Caco-2 (cell line): ENCODE results near the gene ZMYND12. TPM values are rescaled to one million over a fixed set of nuclear protein-coding genes. Genes with fewer than 3 reads are reported as not detected.

Source experiments
- BruUV-seq: library from RNA; stranded (reverse); fragments of 400-500 nt; replicated peaks from 2 replicates; lab custom pipeline; 2021; lab: Mats Ljungman, UMichigan
- CTCF ChIA-PET: fragments of 300-600 bp; sonication (Branson Sonifier 250); formaldehyde crosslinking; loops from one replicate; lab custom pipeline; 2022; ENCODE audit warnings: antibody characterized with exemption; lab: Charles Lee
- POLR2A ChIA-PET: fragments of 300-600 bp; sonication (Branson Sonifier 250); formaldehyde crosslinking; loops from one replicate; lab custom pipeline; 2022; ENCODE audit warnings: antibody characterized with exemption; lab: Charles Lee
- DNase-seq, 2 experiments: peaks; one replicate each; pipeline versions ENCODE4 v3.0.0 to v3.0.0-alpha.2; 2020 to 2022
- H3K27me3 ChIP-seq: replicated peaks from 2 replicates; pipeline ENCODE4 v1.6.0; 2011; ENCODE audit warnings: low read length; ENCODE audit not compliant: control insufficient read depth, insufficient read depth
- H3K36me3 ChIP-seq: 2 replicates; pipeline ENCODE4 v1.5.1; 2011; ENCODE audit warnings: low read length; ENCODE audit not compliant: control insufficient read depth, insufficient read depth
- H3K4me1 ChIP-seq: fragments of 250-450 bp; sonication (Bioruptor Pico); 2 replicates; pipeline ENCODE4 v1.5.1; 2020; ENCODE audit warnings: mild to moderate bottlenecking
- H3K4me3 ChIP-seq: 2 replicates; pipeline ENCODE4 v1.5.1; 2011; ENCODE audit warnings: low read depth, mild to moderate bottlenecking, control low read depth, low read length
- H3K9me3 ChIP-seq: fragments of 250-450 bp; sonication (Bioruptor Pico); 2 replicates; pipeline ENCODE4 v1.5.1; 2020; ENCODE audit warnings: mild to moderate bottlenecking, moderate library complexity
- H3K27ac Mint-ChIP-seq: one replicate; pipeline ENCODE4 v1.8.0; 2022; ENCODE audit warnings: mixed read lengths; ENCODE audit not compliant: unreplicated experiment
- H3K27me3 Mint-ChIP-seq: one replicate; pipeline ENCODE4 v1.8.0; 2022; ENCODE audit warnings: mixed read lengths; ENCODE audit not compliant: insufficient read depth, unreplicated experiment
- H3K36me3 Mint-ChIP-seq: one replicate; pipeline ENCODE4 v1.8.0; 2022; ENCODE audit warnings: mild to moderate bottlenecking, mixed read lengths; ENCODE audit not compliant: insufficient read depth, unreplicated experiment
- H3K4me1 Mint-ChIP-seq: one replicate; pipeline ENCODE4 v1.8.0; 2022; ENCODE audit warnings: low read depth, mixed read lengths; ENCODE audit not compliant: unreplicated experiment
- H3K4me3 Mint-ChIP-seq: one replicate; pipeline ENCODE4 v1.8.0; 2022; ENCODE audit warnings: mild to moderate bottlenecking, moderate library complexity, mixed read lengths; ENCODE audit not compliant: unreplicated experiment
- H3K9me3 Mint-ChIP-seq: one replicate; pipeline ENCODE4 v1.8.0; 2022; ENCODE audit warnings: mixed read lengths; ENCODE audit not compliant: unreplicated experiment
- CTCF ChIP-seq, 2 experiments: fragments of 200-600 bp in 1 of 2; IDR thresholded peaks; 1 replicate in 1 of 2; 2 replicates in 1 of 2; pipeline versions ENCODE4 v1.5.1 to v1.8.0; 2011 to 2022; ENCODE audit warnings: antibody characterized with exemption in 1 of 2, control low read depth in 1 of 2, inconsistent platforms in 1 of 2, low read depth in 1 of 2, low read length in 1 of 2, mild to moderate bottlenecking in 1 of 2, moderate library complexity in 1 of 2; ENCODE audit not compliant: insufficient read depth in 1 of 2, severe bottlenecking in 1 of 2, unreplicated experiment in 1 of 2
- intact Hi-C: fragments of 100-400 bp; cut with micrococcal nuclease; formaldehyde crosslinking; loops from one replicate; pipeline ENCODE4 v1.10.0; 2022; ENCODE audit not compliant: unreplicated experiment
- total RNA-seq: library from RNA; stranded (reverse); gene quantifications from 2 replicates; pipeline ENCODE4 v1.2.3, GENCODE V29; 2022

Gene ZMYND12
- total RNA-seq, 1 experiment from 2014 or later, result 0.36 TPM

GRCh38 chr1:42420121-42420520, 35.7 kb downstream of the ZMYND12 start:
- Mint-ChIP-seq H3K4me3 (no peak overlapping the region), H3K36me3 (no peaks in the 10 kb centered on the region), H3K4me1 (no peaks in the 10 kb centered on the region), H3K9me3 (no peaks in the 10 kb centered on the region), H3K27ac (no peak overlapping the region), H3K27me3 (no peaks in the 10 kb centered on the region)
- intact Hi-C loops, result no loop called here
- TF ChIP-seq CTCF (IDR thresholded peaks at IDR 0.05; ENCODE audit: insufficient read depth in 1 of 2, low read depth in 1 of 2, low read length in 1 of 2, severe bottlenecking in 1 of 2, unreplicated experiment in 1 of 2), result no peak
- ChIA-PET POLR2A (no interaction called here), CTCF (no interaction called here)
- H3K4me3 ChIP-seq, result no peak overlapping the region
- DNase-seq, result no peak
- BruUV-seq, result no TSS peak
- no peaks in the 10 kb centered on the region for H3K4me1 ChIP-seq
- H3K36me3 ChIP-seq, result no peaks in the 10 kb centered on the region
- H3K27me3 ChIP-seq, result no peaks in the 10 kb centered on the region
- H3K9me3 ChIP-seq, result no peaks in the 10 kb centered on the region

- CTCF ChIA-PET, result no interaction called here
- Mint-ChIP-seq H3K9me3 (no peaks in the 10 kb centered on the region), H3K36me3 (peaks cover 4% of the 10 kb centered on the region), H3K27ac (no peak overlapping the region), H3K27me3 (no peaks in the 10 kb centered on the region), H3K4me1 (no peaks in the 10 kb centered on the region), H3K4me3 (no peak overlapping the region)
- no peaks in the 10 kb centered on the region for H3K36me3 ChIP-seq
- BruUV-seq, result no TSS peak
- TF ChIP-seq CTCF (IDR thresholded peaks at IDR 0.05; ENCODE audit: insufficient read depth in 1 of 2, low read depth in 1 of 2, low read length in 1 of 2, severe bottlenecking in 1 of 2, unreplicated experiment in 1 of 2), result no peak
- DNase-seq, result no peak
- intact Hi-C loops, result no loop called here
- POLR2A ChIA-PET, result no interaction called here
- no peaks in the 10 kb centered on the region for H3K27me3 ChIP-seq
- no peak overlapping the region for H3K4me3 ChIP-seq
- H3K4me1 ChIP-seq, result no peaks in the 10 kb centered on the region
- H3K9me3 ChIP-seq, result no peaks in the 10 kb centered on the region
These were observed 36.5 kb downstream of the ZMYND12 start for GRCh38 chr1:42419126-42419821.

GRCh38 chr1:42418516-42418915, 37.3 kb downstream of the ZMYND12 start:
- Histone ChIP-seq H3K27me3 (no peaks in the 10 kb centered on the region), H3K9me3 (no peaks in the 10 kb centered on the region), H3K36me3 (no peaks in the 10 kb centered on the region), H3K4me3 (no peak overlapping the region), H3K4me1 (no peaks in the 10 kb centered on the region)
- H3K27ac Mint-ChIP-seq, result no peak overlapping the region
- POLR2A ChIA-PET, result no interaction called here
- no peak for DNase-seq
- H3K9me3 Mint-ChIP-seq, result no peaks in the 10 kb centered on the region
- H3K4me1 Mint-ChIP-seq, result no peaks in the 10 kb centered on the region
- H3K4me3 Mint-ChIP-seq, result no peak overlapping the region
- H3K36me3 Mint-ChIP-seq, result peaks cover 5% of the 10 kb centered on the region
- CTCF ChIA-PET, result no interaction called here
- no TSS peak for BruUV-seq
- H3K27me3 Mint-ChIP-seq, result no peaks in the 10 kb centered on the region
- TF ChIP-seq CTCF (IDR thresholded peaks at IDR 0.05; ENCODE audit: insufficient read depth in 1 of 2, low read depth in 1 of 2, low read length in 1 of 2, severe bottlenecking in 1 of 2, unreplicated experiment in 1 of 2), result no peak
- intact Hi-C loops, result no loop called here
